Activated CD4-positive, alpha-beta T cell treated with anti-CD3 and anti-CD28 coated beads for 48 hours (primary cell): ENCODE results near the gene KRT78.

Experiments
- DNase-seq: peaks from one replicate; pipeline ENCODE4 v3.0.0-alpha.2; 2020

KRT78 gene

DNA sequence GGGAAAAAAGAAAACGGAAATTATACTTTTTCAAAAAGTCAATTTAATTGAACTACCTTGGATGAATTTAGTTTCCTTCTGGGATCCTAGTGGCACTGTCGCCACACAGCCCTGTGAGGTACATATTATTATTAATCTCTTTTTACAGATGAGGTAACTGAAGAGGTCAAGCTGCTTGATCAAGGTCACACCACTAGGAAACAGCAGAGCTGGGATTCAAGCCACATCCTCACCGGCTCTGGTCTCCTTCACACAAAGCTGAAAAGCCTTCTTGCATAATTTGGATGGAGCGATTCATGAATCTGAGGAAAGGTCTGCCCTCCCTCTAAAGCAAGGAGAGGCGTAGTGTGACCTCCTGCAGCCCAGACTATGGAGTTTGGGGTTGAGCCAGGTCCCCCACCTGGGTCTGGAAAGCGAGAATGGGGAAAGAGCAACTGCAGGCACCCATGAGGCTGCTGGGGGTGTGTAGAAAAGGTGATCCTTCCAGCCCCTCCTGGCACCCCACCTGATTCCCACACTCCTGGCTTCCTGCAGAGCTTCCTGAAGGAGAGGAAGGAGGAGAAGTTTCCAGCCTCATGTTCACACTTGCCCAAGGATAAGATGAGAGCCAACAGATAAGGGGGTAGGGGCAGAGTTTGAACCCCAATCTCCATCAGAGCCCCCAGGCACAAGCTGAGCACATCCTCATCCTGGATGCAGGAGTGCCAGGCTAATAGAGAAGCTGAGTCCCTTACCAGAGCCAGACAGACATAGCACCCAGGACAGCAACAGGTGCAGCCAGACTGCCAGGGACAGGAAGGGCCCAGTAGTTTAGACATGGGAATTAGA is 10.8 kb downstream of the KRT78 start:
- DNase-seq = no peak

DNA sequence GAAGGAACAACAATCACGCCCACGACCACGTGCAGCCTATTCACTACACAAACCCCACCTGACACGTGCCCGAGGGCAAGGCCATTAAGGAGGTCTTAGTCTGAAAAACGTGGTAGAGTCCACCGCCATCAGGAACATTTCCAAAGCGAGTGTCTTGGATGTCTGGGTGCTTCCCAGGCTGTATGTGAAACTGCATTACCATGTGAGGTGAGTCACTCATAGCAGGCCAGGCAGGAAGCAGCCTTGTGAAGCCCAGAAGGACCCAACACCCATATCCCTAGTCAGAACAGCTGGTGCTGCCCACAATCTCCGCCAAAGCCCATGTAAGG is 11.4 kb downstream of the KRT78 start:
- no peak for DNase-seq

DNA sequence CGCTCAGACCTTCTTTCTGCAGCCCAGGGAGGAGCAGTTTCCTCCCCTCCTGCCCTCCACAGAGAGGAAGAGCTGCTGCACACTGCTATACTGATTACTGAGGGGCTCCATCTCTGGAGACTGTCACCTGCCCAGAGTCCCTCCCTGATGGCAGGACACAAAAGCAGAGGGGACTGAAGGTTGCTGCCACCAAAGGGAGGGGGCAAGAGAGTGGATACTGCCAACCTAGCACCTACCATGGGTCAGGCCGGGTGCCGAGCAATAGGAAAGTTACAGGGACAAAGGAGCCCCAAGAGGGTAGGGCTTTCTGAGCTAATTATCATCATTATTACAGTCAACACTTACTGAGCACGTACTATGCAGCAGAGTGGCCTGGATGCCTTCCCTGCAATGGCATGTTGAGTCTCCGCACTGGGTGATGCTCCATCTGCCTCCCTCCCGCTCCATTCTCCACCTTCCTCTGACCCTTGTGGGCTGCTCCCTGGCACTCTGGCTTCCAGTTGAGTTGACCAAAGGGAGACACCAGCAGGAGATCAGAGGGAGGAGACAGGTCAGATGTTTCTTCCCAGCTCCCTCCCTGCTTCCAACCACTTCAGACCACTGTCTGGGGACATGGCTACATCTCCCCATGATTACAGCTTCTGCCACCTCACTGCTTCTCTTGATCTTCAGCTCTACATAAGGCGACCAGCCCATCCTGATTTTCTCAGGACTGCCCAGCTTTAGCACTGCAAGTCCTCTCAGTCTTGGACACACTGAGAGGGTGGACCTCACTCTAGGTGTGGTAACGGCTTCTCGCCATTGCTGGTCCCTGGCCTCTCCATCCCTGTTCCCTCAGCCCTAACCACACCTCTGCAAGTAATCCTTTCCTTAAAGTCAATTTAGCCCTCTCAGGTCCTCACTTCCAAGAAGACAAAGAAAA is 12.0 kb downstream of the KRT78 start:
- no peak for DNase-seq

DNA sequence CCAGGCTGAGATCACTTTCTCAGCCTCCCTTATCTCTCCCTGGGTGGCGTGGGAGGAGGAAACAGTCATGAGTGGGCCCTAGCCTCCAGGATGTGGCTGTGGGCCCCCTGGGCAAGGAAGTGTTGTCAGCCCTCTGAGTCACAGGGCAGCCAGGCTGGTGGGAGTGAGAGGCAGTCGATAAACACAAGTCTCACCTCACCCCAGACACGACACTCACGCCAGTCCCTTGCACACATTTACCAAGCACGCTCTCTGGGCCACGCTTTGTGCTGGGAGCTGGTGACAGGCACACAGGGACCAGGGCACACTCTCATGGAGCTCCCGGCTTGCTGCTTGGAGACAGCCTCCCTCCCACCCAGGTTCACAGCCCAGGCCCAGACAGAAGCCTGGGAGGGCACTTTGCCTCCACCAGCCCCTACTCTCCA is 12.7 kb downstream of the KRT78 start:
- DNase-seq = peak; percentile 79

DNA sequence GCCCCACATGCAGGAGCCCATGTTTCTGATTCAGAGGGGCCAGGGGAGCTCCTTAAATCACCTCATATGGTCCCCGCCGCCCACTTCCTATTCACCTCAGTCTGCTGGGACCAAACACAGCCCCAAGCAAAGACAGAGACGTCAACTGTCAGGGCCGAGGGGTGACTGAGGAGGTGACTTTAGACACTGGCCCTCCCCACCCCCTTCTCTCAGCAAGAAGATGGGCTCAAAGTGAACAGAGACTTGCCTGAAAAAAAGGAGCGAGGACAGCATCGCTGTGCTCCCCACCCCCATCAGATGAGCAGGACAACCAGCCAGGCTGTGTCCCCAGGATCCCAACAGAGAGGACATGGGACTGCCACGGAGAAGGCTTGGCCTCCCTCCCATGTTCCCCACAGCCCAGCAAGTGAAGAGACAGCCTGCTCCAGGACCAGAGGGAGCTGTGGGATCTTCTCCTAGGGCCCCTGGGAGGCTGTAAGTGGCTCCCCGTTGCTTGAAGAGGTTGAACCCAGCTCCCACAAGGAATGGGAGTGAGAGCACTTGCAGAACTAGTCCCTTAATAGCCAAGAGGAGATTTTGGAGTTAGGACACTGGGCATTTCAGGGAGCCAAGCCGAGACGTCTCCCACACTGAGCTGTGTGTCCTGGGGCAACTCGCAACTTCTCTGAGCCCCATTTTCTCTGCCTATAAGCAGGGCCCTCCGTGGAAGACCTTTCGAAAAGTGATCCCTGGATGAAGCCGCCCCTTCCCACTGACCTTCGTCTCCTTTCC is 13.3 kb downstream of the KRT78 start:
- peak; percentile 18 for DNase-seq

DNA sequence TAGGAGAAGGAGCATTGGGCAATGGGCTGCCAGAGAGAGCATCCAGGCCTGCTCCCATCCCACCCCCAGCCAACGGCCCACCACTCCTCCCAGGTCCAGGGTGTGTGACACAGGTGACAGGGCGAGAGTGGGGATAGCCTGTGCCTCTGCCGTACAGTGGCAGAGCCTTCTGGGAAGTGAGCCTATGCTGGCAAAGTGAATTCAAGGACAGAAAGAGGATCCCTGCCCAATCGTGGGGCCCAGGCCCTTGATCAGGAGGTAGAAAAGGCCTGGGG is 14.1 kb downstream of the KRT78 start:
- DNase-seq = no peak

DNA sequence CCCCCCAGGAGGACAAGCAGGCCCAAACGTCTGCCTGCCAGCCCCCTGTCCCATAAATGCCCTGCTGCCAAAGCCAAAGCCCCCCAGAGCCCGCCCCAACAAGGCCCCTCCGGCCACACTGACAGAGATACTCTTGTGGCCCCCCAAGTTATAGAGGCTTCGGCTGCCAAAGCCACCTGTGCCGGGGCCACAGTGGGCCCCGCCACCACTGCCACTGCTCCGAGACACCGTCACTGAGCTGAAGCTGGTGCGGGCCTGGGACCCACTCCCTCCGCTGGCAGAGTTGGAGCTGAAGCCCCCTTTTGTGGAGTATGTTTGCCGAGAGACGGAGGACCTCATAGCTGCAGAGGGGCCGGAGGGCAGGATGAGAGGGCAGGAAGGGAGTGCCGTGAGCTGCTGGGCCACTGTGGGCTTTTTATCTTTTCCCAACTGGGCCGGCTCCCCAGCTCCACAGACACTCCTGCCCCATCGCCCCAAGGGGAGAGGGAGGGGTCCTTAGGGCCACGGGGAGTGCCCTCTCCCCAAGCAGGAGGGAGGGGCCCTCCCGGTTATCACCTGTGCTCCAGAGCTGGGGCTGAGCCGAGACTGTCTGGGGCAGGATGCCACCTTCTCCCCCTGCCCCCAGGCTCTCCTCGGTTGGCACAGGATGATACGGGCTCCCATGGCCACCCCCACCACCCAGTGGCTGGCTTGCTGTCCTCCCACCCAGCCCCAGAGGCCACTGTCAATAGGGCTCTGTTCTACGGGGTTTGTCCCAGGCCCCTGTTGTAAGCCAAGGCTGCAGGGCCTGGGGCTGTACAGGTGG is 14.7 kb downstream of the KRT78 start, which contains the start of gene KRT79:
KRT79 (minus strand) TSS at position 390 of the 805 bp plus-strand sequence; CDS start at position 339, 51 bp downstream.
- DNase-seq = no peak

DNA sequence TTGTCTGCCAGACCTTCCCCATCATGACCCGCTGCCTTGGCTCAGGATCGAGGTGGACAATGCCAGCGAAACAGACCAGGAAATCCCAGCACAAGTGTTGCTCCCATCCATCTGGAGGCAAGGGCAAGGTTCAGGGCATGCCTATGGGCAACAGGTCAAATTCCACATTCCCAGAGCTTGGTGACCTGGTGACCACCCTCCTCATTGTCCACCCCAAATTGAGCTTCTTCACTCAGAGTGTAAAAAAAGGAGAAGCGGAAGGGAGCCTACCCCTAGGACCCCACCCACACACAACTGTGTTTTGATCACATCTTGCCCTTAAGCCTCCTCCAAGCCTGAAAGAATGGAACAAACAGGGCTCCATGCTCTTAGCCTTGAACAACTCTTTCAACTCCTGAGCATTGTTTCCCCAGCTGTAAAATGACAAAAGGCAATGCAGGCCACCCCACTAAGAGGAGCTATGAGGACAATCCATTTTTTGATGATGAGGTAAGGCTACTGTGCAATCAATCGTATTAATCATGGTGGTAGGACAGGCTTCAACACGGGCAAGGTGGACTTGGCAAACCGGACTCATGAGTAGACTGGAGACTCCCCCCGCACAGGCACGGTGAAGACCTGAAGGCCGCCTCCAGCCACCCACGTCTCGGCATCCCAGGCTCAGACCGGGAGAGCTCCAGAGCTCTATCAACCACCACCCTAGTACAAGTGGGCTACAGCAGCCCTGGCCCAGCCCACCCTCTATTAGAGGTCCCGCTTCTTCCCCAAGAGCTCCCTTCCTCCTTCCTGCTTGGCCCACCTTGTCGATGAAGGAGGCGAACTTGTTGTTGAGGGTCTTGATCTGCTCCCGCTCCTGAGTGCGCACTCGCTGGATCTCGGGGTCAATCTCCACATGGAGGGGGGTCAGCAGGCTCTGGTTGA is 15.5 kb downstream of the KRT78 start:
- DNase-seq = no peak

DNA sequence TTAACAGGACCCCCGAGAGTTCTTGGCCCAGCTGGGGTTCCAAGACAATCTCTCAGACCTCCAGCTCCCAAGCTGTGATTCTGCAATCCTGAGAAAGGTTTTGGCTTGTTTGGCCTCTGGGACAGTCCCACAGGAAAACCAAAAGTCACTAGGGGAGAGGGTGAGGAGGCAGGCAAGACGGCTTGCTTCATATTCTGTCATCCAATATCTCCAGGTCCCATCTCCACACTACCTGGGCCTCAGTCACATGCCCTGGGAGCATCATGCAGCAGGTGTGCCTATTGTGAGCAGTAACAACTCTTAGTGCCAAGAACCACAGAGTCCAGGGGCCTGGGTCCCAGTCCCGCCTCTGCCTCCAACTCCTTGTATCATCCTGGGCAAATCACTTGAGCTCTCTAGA is 16.3 kb downstream of the KRT78 start:
- no peak for DNase-seq

DNA sequence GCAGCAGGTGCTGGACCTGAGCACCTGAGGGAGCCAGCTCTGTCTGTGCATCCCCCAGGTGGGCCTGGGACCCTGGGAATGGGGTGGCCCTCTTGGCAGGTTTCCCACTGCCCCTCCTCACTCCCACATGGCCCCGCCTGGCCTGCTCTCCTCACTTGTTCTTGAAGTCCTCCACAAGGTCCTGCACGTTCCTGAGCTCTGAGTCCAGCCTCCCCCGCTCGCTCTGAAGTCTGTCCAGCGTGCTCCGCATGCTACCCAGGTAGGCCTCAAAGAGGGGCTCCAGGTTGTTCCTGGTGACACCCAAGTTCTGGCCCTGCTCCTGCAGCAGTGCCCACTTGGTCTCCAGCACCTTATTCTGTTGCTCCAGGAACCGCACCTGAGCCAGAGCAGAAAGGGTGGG is 17.5 kb downstream of the KRT78 start:
- DNase-seq = no peak

DNA sequence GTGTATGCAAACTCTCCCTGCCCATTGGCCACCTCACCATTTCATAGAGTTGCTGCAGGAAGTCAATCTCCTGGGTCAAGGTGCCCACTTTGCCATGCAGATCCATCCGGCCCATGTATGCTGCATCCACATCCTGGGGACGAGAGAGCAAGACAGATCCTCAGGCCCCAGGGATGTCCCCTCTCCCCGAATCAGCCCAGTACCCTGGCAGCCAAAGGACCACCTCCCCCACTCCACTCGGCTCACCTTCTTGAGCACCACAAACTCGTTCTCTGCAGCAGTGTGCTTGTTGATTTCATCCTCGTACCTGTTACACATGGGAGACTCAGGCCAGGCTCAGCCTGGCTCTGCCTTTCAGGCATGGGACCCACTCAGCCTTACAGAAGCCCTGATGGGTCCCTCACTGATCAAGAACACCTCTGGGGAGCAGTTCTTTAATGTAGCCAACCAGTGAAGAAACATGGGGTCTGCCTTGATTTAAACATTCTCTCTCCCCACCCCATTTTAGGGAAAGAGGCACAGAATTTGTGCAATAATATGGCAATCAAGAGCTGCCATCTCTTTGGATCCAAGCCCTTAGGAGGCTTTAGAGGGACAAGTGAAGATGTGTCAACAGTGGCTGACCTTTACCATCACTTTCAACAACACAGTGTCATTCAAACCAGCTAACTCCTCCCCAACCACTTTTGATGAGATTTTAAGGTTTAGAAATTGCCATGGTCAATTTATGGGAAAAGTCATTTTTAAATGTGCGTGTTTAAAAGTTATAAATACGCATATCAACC is 18.6 kb downstream of the KRT78 start:
- DNase-seq = no peak

DNA sequence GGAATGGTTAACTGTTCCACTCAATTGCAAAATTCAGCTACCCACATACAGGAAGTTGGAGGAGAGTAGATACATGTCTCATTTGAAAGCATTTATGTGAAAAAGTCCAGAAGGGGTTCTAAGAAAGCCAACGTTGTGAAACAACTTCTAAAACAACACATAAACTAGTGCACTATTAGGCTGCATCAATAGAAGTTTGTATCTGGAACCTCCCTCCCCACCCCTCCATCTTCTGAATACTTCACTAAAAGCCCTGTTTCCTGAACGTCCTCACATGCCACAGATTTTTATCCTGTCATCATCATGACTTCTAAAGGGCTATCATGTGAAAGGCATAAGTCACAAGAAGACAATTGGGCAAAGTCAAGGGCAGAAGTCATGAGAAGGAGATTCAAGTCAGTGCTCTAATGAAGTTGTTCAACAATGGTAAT is 20.2 kb downstream of the KRT78 start:
- DNase-seq = no peak

DNA sequence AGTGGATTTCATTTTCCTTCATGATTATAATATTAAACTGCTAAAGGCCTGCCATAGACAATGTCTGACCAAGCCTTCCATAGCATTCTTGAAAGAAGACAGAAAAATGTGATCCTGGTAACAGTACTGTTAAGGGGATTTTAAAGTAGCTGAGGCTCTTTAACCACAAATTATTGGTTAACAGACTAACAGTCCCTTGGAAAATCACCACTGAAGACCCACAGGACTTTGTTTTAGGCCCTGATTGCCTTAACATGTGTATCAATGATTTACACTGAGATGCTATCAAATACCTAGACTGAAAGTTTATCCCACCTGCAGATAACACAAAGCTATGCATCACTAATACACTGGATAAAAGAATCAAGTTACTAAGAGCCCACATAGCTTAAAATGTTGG is 20.6 kb downstream of the KRT78 start:
- DNase-seq = no peak

DNA sequence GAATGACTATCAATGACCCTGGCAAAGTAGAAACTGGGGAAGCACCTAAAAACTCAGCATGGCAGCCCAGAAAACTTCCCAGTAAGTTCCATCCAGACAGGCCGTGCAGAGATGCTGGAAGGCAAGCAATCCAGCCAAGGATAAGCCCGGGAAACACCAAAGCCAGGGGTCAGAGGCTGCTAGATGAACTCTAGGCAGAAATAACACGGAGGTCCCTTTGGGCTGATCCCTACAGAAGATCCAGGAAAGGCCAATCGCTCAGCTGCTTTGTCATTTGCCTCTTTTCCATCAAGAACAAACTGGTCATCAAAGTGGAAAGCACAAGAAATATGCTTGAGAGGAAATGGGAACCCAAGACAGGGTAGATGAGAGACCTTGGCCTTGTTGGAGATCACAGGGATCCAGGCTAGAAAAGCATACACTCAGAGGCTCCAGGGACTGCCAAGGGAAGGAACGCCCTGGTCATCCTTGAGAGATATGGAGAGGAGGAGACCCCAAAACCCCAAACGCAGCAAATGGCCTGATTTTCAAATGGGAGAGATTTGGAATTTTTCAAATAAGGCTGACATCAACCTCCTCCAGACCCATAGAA is 21.2 kb downstream of the KRT78 start:
- DNase-seq = no peak

DNA sequence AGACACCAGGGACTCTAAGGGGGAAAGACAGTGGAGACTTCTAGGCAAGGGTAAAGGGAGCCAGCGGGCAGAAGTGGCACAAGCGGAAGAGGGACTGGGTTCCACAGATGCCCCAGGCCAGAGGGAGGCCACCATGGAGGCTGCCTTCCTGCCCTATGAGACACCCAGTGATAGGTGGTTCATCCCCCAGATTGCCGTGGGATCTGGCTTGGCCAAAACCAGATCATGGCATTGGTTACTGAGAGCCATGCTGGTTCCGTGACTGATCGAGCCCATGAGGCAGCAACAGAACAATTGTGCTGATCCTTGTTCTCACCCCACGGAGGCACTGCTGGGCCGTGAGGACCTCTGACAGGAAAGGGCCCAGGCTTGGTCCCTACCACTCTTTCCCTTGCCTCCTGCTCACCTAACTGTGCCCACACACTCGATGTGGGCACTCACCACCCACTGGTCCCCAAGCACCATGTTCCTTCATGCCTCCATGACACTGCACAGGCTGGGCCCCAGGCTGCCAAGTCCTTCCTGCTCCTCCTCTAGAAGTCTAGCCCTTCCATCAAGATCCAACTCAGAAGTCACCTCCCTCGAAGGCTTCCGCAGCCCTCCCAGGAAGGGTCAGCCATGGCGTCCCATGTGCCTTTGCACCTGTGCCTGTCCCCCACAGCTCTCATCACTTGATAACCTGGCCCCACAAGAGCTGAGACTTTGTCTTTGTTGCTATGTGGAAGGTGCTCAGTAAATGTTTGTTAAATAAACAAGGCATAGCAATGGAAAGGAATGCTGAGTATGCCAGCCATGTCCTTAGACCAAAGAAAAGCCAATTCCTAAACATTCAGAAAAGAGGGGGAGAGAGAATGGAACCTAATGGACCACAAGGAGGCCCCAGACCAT is 21.9 kb downstream of the KRT78 start:
- DNase-seq = no peak

DNA sequence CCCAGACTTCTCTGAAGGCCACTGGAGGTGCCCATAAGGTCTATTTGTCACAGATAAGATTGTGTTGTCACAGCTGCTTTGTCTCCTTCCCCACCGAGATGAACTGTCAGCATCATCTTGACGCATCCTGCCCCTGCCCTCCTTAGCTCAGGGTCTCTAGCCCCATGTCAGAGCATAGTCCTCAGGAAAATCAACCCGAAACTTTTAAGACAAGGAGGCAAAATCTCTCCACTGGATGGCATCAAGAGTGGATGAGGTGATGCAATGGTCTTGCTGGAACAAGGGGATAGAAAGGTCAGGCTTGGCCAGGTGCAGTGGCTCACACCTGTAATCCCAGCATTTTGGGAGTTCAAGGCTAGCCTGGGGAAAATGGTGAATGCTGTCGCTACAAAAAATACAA is 22.8 kb downstream of the KRT78 start:
- DNase-seq = no peak

DNA sequence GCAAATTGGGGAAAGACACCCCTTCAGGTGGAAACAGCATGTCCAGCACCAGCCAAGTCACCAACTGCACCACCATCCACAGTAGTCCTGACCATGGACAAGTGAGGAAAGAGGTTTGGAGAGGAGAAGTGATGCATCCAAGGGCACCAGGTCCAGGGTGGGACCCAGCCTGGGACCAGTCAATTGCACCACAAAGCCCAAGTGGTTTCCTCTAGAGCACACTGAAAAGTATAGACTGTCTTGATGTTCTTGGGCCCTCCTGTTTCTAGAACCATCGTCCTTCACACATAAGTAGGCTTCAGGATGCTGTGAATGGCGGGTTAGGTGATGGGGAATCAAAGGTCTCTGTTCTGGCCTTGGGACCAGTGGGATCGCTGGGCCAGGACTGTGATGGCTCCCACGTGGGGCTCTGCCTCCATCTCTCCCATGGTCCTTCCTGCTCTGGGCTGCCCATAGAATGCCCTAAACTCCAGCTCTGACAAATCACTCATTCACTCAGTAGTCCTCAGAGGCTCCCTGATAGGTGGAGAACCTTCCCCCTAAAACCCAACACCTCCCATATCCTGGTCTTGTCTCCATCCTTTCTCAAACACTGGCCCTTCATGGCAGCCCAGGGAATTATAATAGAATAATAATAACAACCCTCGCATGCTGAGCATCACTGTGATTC is 23.9 kb downstream of the KRT78 start:
- DNase-seq = no peak

DNA sequence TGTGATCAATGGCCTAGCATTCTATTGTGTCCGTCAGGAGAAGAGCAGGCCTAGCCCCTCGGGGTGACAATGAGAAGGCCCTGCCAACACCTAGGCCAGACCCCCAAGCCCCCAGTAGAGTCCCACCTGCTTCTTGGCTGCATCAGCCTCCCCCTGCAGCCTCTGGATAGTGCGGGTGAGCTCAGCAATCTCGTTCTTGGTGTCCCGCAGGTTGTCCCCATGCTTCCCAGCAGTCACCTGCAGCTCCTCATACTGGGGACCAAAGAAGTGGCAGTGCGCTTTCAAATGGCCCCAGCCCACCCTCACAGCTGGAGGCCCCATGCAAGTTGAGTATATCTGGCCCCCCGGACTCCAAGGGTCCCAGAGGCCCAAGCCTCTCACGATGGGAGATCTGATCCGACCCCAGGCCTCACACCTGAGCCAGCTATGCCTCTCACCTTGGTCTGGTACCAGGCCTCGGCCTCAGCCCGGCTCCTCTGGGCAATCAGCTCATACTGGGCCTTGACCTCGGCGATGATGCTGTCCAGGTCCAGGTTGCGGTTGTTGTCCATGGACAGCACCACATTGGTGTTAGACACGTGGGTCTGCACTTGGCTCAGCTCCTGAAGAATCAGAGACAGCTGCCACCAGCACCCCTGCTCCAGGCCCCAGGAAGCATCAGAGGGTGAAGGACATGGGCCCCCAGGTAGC is 24.9 kb downstream of the KRT78 start:
- no peak for DNase-seq
